Measurements from ENCODE around the gene SLC49A3.

DNA sequence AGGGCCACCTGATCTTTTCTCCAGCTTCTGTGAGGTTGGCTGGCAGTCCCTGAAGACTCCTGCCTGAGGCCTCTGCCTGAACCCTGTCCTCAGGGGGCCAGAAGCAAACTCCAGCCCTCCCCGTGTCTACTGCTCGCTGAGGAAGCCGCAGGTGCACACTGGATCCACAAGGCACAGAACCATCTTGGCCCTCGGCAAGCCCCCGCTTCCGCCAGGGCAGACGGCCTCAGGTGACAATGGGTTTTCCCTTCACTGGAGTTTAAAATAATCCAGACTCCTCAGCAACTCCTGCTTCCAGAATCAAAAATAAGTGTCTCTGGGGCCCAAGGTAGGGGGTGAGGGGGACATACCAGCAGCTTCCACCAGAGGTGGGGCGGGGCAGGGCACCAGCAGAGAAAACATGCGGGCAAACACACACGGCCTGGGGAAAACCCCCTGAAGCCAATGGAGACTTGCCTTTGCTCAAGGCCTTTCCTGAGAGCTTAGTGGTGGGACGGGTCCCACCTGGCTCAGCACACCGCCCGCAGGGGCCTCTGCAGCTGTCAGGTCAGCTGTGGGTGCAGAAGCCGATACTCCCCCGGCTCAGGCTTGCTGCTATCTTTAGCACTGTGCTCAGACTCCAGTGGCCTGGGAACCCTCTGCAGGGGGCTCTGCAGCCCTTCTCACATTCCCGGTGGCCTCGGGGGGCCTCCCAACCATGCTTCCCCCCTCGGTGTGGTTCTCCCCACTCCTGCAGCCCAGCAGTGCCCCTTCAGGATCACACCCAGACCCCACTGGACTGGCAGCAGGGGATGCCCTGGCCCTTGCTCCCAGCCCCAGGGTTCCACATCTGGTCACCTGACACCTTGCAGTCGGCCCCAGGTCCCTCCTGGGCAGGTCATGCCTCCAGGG is 12.7 kb downstream of the SLC49A3 start:
- TF ChIP-seq EZH2 (IDR thresholded peaks at IDR 0.05; ENCODE audit: borderline replicate concordance, control insufficient read depth, low read depth, low read length) (no peak), CREB1 (IDR thresholded peaks at IDR 0.05; ENCODE audit: low read depth) (no peak), TCF3 (IDR thresholded peaks at IDR 0.05; ENCODE audit: borderline replicate concordance, insufficient read depth, low read depth, low read length) (peak; percentile 82)
- TF ChIP-seq, protein P1, sequence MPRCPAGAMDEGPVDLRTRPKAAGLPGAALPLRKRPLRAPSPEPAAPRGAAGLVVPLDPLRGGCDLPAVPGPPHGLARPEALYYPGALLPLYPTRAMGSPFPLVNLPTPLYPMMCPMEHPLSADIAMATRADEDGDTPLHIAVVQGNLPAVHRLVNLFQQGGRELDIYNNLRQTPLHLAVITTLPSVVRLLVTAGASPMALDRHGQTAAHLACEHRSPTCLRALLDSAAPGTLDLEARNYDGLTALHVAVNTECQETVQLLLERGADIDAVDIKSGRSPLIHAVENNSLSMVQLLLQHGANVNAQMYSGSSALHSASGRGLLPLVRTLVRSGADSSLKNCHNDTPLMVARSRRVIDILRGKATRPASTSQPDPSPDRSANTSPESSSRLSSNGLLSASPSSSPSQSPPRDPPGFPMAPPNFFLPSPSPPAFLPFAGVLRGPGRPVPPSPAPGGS (IDR thresholded peaks at IDR 0.05; ENCODE audit: borderline replicate concordance, insufficient read depth, low read depth, low read length, poor library complexity, severe bottlenecking): no peak
- TF ChIP-seq, protein P2, sequence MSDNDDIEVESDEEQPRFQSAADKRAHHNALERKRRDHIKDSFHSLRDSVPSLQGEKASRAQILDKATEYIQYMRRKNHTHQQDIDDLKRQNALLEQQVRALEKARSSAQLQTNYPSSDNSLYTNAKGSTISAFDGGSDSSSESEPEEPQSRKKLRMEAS (IDR thresholded peaks at IDR 0.05; ENCODE audit: low read depth, low read length): no peak

All from GM12878 (cell line).